Prostate gland (tissue), 2 donors: Measurements from ENCODE around the gene OXCT2.

ENCODE experiments used
- POLR2A ChIP-seq: fragments of 450-650 bp; IDR thresholded peaks from one replicate; pipeline ENCODE4 v1.6.1; 2016; ENCODE audit warnings: antibody characterized with exemption, mild to moderate bottlenecking
- POLR2AphosphoS5 ChIP-seq: sonication (generic); formaldehyde crosslinking; IDR thresholded peaks from one replicate; pipeline ENCODE4 v1.6.1; 2017; ENCODE audit warnings: antibody characterized with exemption
- TF ChIP-seq, protein P1 (sequence below), 4 experiments: fragments of 200-600 bp in 2 of 4; fragments of 450-650 bp in 2 of 4; sonication (generic) in 2 of 4; IDR thresholded peaks; 1 replicate in 3 of 4; 2 replicates in 1 of 4; pipeline ENCODE4 v1.5.1; 2016 to 2019; ENCODE audit warnings: antibody characterized with exemption in 4 of 4, mild to moderate bottlenecking in 2 of 4, moderate library complexity in 2 of 4

DNA sequence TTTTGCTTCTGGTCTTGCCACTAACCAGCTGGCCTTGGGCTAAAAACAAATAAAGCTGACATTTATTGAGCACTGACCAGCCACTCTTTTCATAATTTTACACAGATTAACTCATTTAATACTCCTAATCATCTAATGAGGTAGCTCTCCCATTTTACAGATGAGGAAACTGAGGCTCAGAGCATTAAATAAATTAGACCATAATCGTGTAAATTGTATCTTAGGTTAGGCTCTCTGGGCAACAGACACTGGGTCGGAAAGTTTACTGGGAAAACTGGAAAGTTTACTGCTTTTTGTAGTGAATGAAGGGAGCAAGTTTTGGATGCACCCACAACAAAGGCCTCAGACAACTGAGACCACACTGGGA, 10.2 kb upstream of the OXCT2 start:
- TF ChIP-seq, protein P1, sequence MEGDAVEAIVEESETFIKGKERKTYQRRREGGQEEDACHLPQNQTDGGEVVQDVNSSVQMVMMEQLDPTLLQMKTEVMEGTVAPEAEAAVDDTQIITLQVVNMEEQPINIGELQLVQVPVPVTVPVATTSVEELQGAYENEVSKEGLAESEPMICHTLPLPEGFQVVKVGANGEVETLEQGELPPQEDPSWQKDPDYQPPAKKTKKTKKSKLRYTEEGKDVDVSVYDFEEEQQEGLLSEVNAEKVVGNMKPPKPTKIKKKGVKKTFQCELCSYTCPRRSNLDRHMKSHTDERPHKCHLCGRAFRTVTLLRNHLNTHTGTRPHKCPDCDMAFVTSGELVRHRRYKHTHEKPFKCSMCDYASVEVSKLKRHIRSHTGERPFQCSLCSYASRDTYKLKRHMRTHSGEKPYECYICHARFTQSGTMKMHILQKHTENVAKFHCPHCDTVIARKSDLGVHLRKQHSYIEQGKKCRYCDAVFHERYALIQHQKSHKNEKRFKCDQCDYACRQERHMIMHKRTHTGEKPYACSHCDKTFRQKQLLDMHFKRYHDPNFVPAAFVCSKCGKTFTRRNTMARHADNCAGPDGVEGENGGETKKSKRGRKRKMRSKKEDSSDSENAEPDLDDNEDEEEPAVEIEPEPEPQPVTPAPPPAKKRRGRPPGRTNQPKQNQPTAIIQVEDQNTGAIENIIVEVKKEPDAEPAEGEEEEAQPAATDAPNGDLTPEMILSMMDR (IDR thresholded peaks at IDR 0.05), result no peak
- TF ChIP-seq POLR2A (no peak), POLR2AphosphoS5 (no peak)
